GM23338 (cell line): ENCODE results near the gene SLC22A4.

Source experiments
- CREB1 ChIP-seq: fragments of 250-450 bp; sonication (Bioruptor Pico); IDR thresholded peaks from 2 replicates; pipeline ENCODE4 v1.5.0; 2020; ENCODE audit warnings: low read depth, mild to moderate bottlenecking, moderate library complexity
- EZH2 ChIP-seq: fragments of 200-600 bp; sonication (generic); IDR thresholded peaks from one replicate; pipeline ENCODE4 v1.8.0; 2017; ENCODE audit warnings: antibody characterized with exemption, mild to moderate bottlenecking, low read depth; ENCODE audit not compliant: unreplicated experiment
- EZH2phosphoT487 ChIP-seq: fragments of 200-600 bp; sonication (generic); IDR thresholded peaks from one replicate; pipeline ENCODE4 v1.8.1; 2018; ENCODE audit warnings: antibody characterized with exemption; ENCODE audit not compliant: unreplicated experiment
- JUNB ChIP-seq: IDR thresholded peaks from one replicate; pipeline ENCODE4 v1.6.1; 2016; ENCODE audit warnings: antibody characterized with exemption; ENCODE audit not compliant: unreplicated experiment
- NANOG ChIP-seq: IDR thresholded peaks from 2 replicates; pipeline ENCODE4 v1.6.1; 2016; ENCODE audit warnings: antibody characterized with exemption, borderline replicate concordance
- POLR2AphosphoS5 ChIP-seq: IDR thresholded peaks from 2 replicates; pipeline ENCODE4 v1.6.1; 2016; ENCODE audit warnings: antibody characterized with exemption, low read depth
- STAT1 ChIP-seq: IDR thresholded peaks from one replicate; pipeline ENCODE4 v1.6.1; 2016; ENCODE audit warnings: antibody characterized with exemption; ENCODE audit not compliant: unreplicated experiment
- ZNF114 ChIP-seq: fragments of 250-450 bp; sonication (Bioruptor Pico); IDR thresholded peaks from 2 replicates; pipeline ENCODE4 v1.5.0; 2020; ENCODE audit warnings: mild to moderate bottlenecking, moderate library complexity
- ZNF331 ChIP-seq: fragments of 250-450 bp; sonication (Bioruptor Pico); IDR thresholded peaks from 2 replicates; pipeline ENCODE4 v1.5.0; 2020; ENCODE audit warnings: low read depth, mild to moderate bottlenecking, moderate library complexity
- TF ChIP-seq, protein P1 (sequence below), 2 experiments: fragments of 200-600 bp in 1 of 2; sonication (generic) in 1 of 2; conservative IDR thresholded peaks; 2 replicates each; pipeline versions ENCODE4 v1.5.1 to v1.6.1; 2016 to 2017; ENCODE audit warnings: antibody characterized with exemption in 2 of 2, low read depth in 2 of 2, mild to moderate bottlenecking in 2 of 2, moderate library complexity in 1 of 2
- TF ChIP-seq, protein P2 (sequence below): fragments of 250-450 bp; sonication (Bioruptor Pico); IDR thresholded peaks from 2 replicates; pipeline ENCODE4 v1.5.0; 2020; ENCODE audit warnings: mild to moderate bottlenecking, moderate library complexity
- TF ChIP-seq, protein P3 (sequence below): IDR thresholded peaks from one replicate; pipeline ENCODE4 v1.6.1; 2018; ENCODE audit warnings: antibody characterized with exemption; ENCODE audit not compliant: unreplicated experiment

DNA sequence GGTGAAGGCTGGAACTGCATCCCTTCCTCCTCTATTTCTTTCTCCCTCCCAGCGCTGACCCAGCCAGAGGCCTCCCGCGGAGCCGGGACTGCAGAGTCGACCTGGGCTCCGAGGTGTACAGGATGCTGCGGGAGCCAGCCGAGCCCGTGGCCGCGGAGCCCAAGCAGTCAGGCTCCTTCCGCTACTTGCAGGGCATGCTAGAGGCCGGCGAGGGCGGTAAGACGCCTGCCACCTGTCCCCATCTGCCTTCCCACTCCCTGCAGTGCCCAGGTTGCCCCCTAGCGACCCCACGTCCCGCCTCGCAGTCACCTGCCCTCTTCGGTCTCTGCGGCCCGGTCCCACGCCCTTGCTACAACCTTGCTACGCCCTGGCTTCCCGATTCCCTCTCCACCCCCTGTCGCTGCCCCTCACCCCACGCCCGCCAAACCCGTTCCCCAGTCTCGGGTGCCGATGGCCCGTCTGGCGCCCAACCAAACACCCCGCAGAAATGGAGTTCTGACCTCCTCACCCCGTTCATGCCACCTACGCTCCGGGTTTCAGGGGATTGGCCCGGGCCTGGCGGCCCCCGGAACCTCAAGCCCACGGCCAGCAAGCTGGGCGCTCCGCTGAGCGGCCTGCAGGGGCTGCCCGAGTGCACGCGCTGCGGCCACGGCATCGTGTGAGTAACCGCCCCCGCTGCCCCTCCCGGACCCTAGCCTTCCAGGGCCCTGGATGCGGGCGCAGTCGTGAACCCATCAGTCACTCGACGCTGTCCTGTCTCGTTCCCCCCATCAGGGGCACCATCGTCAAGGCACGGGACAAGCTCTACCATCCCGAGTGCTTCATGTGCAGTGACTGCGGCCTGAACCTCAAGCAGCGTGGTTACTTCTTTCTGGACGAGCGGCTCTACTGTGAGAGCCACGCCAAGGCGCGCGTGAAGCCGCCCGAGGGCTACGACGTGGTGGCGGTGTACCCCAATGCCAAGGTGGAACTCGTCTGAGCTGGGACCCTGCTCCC is 22.6 kb upstream of the SLC22A4 start:
- TF ChIP-seq, protein P1, sequence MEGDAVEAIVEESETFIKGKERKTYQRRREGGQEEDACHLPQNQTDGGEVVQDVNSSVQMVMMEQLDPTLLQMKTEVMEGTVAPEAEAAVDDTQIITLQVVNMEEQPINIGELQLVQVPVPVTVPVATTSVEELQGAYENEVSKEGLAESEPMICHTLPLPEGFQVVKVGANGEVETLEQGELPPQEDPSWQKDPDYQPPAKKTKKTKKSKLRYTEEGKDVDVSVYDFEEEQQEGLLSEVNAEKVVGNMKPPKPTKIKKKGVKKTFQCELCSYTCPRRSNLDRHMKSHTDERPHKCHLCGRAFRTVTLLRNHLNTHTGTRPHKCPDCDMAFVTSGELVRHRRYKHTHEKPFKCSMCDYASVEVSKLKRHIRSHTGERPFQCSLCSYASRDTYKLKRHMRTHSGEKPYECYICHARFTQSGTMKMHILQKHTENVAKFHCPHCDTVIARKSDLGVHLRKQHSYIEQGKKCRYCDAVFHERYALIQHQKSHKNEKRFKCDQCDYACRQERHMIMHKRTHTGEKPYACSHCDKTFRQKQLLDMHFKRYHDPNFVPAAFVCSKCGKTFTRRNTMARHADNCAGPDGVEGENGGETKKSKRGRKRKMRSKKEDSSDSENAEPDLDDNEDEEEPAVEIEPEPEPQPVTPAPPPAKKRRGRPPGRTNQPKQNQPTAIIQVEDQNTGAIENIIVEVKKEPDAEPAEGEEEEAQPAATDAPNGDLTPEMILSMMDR (conservative IDR thresholded peaks at IDR 0.05; ENCODE audit: low read depth in 2 of 2), result peak in 1 of 2 experiments; percentile 67; a peak in 2 of 4 replicates
- no peak for TF ChIP-seq POLR2AphosphoS5
- no peak for TF ChIP-seq EZH2
- no peak for TF ChIP-seq ZNF114 (CRISPR knock-in tag)
- TF ChIP-seq, protein P2, sequence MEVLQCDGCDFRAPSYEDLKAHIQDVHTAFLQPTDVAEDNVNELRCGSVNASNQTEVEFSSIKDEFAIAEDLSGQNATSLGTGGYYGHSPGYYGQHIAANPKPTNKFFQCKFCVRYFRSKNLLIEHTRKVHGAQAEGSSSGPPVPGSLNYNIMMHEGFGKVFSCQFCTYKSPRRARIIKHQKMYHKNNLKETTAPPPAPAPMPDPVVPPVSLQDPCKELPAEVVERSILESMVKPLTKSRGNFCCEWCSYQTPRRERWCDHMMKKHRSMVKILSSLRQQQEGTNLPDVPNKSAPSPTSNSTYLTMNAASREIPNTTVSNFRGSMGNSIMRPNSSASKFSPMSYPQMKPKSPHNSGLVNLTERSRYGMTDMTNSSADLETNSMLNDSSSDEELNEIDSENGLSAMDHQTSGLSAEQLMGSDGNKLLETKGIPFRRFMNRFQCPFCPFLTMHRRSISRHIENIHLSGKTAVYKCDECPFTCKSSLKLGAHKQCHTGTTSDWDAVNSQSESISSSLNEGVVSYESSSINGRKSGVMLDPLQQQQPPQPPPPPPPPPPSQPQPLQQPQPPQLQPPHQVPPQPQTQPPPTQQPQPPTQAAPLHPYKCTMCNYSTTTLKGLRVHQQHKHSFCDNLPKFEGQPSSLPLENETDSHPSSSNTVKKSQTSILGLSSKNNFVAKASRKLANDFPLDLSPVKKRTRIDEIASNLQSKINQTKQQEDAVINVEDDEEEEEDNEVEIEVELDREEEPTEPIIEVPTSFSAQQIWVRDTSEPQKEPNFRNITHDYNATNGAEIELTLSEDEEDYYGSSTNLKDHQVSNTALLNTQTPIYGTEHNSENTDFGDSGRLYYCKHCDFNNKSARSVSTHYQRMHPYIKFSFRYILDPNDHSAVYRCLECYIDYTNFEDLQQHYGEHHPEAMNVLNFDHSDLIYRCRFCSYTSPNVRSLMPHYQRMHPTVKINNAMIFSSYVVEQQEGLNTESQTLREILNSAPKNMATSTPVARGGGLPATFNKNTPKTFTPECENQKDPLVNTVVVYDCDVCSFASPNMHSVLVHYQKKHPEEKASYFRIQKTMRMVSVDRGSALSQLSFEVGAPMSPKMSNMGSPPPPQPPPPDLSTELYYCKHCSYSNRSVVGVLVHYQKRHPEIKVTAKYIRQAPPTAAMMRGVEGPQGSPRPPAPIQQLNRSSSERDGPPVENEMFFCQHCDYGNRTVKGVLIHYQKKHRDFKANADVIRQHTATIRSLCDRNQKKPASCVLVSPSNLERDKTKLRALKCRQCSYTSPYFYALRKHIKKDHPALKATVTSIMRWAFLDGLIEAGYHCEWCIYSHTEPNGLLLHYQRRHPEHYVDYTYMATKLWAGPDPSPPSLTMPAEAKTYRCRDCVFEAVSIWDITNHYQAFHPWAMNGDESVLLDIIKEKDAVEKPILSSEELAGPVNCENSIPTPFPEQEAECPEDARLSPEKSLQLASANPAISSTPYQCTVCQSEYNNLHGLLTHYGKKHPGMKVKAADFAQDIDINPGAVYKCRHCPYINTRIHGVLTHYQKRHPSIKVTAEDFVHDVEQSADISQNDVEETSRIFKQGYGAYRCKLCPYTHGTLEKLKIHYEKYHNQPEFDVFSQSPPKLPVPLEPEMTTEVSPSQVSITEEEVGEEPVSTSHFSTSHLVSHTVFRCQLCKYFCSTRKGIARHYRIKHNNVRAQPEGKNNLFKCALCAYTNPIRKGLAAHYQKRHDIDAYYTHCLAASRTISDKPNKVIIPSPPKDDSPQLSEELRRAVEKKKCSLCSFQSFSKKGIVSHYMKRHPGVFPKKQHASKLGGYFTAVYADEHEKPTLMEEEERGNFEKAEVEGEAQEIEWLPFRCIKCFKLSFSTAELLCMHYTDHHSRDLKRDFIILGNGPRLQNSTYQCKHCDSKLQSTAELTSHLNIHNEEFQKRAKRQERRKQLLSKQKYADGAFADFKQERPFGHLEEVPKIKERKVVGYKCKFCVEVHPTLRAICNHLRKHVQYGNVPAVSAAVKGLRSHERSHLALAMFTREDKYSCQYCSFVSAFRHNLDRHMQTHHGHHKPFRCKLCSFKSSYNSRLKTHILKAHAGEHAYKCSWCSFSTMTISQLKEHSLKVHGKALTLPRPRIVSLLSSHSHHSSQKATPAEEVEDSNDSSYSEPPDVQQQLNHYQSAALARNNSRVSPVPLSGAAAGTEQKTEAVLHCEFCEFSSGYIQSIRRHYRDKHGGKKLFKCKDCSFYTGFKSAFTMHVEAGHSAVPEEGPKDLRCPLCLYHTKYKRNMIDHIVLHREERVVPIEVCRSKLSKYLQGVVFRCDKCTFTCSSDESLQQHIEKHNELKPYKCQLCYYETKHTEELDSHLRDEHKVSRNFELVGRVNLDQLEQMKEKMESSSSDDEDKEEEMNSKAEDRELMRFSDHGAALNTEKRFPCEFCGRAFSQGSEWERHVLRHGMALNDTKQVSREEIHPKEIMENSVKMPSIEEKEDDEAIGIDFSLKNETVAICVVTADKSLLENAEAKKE (CRISPR knock-in tag), result no peak
- TF ChIP-seq JUNB, result no peak
- TF ChIP-seq, protein P3, sequence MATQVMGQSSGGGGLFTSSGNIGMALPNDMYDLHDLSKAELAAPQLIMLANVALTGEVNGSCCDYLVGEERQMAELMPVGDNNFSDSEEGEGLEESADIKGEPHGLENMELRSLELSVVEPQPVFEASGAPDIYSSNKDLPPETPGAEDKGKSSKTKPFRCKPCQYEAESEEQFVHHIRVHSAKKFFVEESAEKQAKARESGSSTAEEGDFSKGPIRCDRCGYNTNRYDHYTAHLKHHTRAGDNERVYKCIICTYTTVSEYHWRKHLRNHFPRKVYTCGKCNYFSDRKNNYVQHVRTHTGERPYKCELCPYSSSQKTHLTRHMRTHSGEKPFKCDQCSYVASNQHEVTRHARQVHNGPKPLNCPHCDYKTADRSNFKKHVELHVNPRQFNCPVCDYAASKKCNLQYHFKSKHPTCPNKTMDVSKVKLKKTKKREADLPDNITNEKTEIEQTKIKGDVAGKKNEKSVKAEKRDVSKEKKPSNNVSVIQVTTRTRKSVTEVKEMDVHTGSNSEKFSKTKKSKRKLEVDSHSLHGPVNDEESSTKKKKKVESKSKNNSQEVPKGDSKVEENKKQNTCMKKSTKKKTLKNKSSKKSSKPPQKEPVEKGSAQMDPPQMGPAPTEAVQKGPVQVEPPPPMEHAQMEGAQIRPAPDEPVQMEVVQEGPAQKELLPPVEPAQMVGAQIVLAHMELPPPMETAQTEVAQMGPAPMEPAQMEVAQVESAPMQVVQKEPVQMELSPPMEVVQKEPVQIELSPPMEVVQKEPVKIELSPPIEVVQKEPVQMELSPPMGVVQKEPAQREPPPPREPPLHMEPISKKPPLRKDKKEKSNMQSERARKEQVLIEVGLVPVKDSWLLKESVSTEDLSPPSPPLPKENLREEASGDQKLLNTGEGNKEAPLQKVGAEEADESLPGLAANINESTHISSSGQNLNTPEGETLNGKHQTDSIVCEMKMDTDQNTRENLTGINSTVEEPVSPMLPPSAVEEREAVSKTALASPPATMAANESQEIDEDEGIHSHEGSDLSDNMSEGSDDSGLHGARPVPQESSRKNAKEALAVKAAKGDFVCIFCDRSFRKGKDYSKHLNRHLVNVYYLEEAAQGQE, result no peak
- no peak for TF ChIP-seq EZH2phosphoT487
- TF ChIP-seq STAT1, result no peak
- TF ChIP-seq CREB1 (CRISPR knock-in tag), result no peak
- TF ChIP-seq ZNF331, result no peak
- no peak for TF ChIP-seq NANOG
